GM12874 (cell line): ENCODE data around the gene SH3BP4.

Experiments
- CTCF ChIP-seq: IDR thresholded peaks from 2 replicates; pipeline ENCODE4 v1.5.1; 2011; ENCODE audit warnings: low read depth, mild to moderate bottlenecking, control low read depth, low read length, moderate library complexity; ENCODE audit not compliant: insufficient read depth

SH3BP4 gene

GRCh38 chr2:235044501-235045271, 92.9 kb downstream of the SH3BP4 start:
- TF ChIP-seq CTCF: no peak

GRCh38 chr2:235045336-235045972, 93.6 kb downstream of the SH3BP4 start:
- TF ChIP-seq CTCF: no peak

DNA sequence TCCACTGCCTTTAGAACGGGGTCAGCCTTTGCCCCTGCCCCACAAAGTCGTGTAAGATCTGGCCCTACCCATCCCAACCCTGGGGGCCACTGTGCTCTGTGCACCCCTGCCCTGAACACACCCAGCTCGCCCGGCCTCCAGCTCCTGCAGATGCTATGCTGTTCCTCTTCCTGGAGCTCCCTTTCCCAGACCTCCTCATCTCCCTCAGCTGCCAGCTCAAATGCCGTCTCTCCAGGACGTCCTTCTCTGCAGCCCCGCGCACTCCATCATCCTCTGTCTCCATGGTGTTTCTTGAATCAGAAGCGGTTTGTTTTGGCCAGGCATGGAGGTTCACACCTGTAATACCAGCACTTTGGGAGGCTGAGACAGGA, 94.1 kb downstream of the SH3BP4 start:
- TF ChIP-seq CTCF: no peak

- TF ChIP-seq CTCF: no peak
Measured at GRCh38 chr2:235046589-235046988, 94.8 kb downstream of the SH3BP4 start.

DNA sequence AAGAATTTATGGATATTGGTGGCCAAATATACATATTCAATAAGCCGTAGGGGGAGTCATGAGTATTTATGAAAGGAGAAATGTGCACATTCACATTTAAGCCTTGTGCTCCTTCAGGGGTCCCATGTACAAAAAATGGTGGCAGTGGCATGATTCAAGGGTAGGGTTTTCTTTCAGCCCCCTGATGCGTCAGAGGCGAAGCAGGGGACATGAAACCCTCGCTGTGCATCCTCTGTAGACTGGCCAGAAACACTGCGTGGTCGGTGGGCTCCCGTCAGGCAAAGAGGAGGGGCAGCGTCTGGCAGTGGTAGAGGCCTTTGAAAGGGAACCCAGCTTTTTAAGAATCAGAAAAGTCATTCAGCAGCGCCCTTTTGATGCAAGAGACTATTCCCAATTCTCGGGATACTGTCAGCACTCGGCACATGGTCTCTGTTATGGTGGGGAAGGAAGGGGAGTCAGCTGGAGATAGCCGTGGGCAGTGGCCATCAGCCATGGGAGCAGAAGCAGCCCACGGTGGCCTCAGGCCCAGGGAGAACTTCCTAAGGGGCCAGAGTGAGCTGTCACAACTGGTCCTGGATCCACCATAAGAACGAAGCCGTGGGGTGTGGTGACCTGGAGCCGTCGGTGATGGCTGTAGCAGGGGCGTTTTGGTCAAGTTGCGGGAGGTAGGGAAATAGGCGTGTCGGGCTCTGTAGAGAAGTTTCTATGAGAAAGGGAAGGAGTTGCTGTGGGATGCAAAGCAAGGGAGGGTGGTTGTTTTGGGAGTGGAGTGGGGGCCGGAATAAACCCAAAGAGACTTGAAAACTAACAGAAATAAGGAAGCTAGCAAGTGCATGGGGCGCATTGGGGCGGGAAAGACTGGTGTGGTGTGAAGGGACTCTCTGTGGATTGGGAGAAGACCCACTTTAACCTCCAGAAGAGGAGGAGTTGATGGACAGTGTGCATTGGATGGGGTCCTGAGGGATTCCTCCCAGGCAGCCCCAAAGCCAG, 95.6 kb downstream of the SH3BP4 start:
- TF ChIP-seq CTCF: no peak

GRCh38 chr2:235048549-235048948, 96.7 kb downstream of the SH3BP4 start:
- no peak for TF ChIP-seq CTCF

GRCh38 chr2:235049069-235049468, 97.3 kb downstream of the SH3BP4 start:
- no peak for TF ChIP-seq CTCF
